HTERT RPE-1 (cell line): Measurements from ENCODE around the gene TAS1R3.

Source experiments
- in situ Hi-C: fragments of 300-500 bp; cut with MboI; formaldehyde crosslinking; loops from 4 replicates; pipeline ENCODE4 v1.14.3; 2020; ENCODE audit warnings: low sequenced_read_pairs

The TAS1R3 gene

DNA sequence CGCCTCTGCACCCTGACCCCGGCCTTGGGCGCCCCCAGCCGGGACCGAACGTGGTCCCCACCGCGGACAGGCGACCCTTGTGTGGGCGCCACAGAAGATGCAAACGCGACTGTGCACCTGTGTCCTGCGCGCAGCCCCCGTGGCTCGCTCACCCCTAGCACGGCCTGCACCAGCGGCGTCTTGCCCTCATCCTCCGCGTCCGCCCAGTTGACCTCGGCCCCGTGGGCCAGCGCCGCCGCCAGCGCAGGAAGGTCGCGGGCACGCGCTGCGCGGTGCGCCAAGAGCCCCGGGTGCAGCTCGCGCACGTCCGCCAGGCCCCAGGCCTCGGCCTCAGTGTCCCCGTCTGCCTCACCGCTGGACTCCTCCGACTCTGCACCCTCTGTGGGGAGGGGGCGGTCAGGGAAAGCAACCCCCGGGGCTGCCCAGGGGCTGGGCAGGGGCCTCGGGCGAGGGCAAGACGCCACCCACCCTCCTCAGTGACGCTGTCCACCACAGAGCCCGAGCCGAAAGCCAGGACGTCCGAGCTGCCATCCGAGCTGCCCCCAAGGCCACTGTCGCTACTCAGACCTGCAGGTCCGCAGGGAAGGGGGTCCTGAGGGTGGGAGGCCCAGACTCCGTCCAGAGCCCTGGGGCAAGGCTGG is 36.7 kb upstream of the TAS1R3 start:
- in situ Hi-C loops: no loop called here

DNA sequence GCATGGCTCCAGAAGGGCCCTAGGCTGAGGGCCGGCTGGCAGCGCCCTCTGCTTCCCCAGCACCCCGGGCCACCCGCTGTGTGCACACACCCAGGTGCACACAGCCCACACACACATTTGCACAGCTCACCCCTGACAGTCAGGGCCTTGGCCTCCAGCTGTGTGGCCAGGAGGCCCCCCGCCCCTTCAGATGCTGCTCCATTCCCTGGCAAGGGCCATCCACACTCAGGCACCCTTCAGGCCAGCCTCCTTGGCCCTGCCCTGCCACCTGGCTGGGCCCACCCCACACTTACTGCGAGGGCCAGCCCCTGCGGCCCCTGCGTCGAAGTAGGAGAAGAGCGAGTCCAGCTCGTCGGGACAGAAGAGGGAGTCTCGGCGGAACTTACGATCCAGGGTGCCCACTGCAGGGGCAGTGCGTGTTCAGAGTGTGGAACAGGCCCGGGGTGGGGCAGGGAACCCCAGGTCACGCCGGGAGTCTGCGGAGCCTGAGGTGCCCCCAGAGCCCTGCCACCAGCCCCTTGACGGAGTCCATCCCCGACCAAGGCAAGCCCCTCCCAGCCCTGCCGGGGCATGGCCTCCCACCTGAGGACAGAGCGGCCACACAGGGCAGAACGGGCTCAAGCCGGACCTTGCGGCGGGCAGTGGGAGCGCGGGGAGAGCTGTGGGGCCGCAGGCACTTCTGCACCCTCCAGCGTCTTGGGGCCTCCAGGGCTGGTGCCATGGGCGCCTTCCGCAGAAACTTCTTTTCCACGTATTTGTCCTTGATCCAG is 35.7 kb upstream of the TAS1R3 start:
- in situ Hi-C loops: no loop called here

- in situ Hi-C loops: no loop called here
These were observed 34.7 kb upstream of the TAS1R3 start for GRCh38 chr1:1296070-1297061.

DNA sequence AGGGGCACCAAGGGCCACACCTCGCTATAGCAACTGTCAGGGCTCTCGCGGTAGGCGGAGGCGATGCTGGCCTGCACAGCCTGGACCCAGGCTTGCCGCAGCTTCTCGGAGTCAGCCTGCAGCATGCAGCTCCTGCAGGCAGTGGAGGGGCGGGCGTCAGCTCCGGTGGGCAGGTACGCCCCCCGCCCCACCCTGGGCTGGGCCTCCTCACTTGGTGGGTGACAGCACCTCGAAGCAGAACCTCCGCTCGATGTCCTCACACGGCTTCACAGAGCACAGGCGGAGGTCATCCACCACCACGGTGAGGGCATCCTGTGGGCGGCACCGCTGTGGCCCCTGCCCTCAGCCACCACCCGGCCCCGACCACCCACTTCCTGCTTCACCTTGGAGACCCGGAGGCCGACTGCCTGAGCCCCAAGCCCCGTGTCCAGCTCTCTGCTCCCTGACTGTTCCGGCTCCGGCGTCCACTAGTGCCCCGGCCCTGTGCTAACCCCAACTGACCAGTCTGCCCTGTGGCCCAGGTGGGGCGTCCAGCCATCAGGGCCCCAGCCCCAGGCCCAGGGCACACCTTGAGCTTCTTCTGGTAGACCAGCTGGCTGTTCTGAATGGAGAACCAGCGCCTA is 33.2 kb upstream of the TAS1R3 start:
- in situ Hi-C loops: no loop called here

- in situ Hi-C loops: no loop called here
These were observed 32.0 kb upstream of the TAS1R3 start for GRCh38 chr1:1298861-1299685.

DNA sequence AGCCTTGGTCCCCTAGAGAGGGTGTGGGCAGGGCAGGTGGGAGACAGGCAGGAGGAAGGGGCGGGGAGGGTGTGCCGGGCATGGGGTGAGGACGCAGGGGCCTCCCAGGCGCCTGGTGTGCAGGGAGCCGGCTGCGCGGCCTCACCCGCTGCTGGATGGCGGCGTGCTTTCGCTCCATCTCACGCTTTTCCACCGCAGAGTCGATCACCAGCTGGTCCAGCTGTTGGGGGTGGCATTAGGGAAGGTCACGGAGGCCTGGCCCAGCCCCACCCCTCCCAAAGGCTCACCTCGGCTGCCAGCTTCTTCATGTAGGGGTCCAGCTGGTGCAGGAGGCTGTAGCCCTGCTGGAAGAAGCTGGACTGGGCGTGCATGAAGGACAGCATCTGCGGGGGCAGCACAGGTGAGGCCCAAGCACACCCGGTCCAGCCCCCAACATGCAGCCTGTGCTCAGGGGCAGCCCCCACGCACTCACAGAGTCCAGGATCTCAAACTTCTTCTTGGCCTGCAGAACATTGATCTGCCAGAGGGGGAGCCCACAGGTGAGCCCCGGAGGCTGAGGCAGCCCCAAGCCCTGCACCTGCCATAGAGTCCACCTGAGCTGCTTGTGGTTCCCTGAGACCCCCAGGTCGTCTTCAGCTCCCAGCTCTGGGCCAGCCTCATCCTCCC is 31.3 kb upstream of the TAS1R3 start:
- in situ Hi-C loops: no loop called here

DNA sequence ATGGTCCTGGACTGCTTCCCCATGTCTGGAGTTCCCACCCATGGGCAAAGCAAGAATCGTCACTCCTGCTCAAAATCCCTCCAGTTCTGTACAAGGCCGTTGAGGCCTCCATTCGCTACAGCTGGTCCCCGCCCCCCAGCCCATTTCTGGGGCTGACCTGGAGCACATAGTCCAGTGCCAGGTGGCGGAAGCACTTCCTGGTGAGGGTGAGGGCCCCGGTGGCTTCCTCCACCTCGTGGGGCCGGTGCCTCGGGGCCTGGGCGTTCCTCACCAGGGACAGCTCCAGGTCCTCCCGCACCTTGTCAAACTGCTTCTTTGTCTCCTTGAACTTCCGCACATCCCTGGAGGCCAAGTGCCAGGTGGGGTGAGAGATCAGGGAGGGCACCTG is 30.7 kb upstream of the TAS1R3 start:
- in situ Hi-C loops: no loop called here

DNA sequence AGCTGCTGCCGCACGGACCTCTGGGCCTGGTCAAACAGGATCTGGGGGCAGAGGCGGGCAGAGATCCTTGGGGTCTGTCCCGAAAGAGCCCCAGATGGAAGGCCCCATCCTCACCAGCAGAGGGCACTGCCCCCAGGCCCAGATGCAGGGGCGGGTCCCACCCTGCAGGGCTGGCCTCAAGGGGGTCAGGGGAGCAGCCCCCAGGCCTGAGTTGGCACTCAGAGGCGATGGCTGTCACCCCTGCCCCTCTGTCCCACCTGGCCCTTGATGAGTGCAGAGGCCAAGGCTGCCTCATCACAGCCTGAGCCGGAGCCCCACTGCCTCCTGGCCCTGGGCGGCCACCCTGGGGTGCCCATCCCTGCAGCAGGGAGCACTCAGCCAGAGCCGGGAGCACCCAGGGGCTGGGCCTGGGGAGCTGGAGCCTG is 29.1 kb upstream of the TAS1R3 start:
- in situ Hi-C loops: no loop called here

GRCh38 chr1:1302951-1303509 is 28.1 kb upstream of the TAS1R3 start:
- in situ Hi-C loops: no loop called here

GRCh38 chr1:1303736-1304135 is 27.3 kb upstream of the TAS1R3 start:
- in situ Hi-C loops: no loop called here

GRCh38 chr1:1304331-1305299 is 26.5 kb upstream of the TAS1R3 start:
- in situ Hi-C loops: no loop called here

GRCh38 chr1:1305300-1306069 is 25.6 kb upstream of the TAS1R3 start:
- in situ Hi-C loops: no loop called here

- in situ Hi-C loops: no loop called here
These were observed 24.9 kb upstream of the TAS1R3 start for GRCh38 chr1:1306070-1306660.

DNA sequence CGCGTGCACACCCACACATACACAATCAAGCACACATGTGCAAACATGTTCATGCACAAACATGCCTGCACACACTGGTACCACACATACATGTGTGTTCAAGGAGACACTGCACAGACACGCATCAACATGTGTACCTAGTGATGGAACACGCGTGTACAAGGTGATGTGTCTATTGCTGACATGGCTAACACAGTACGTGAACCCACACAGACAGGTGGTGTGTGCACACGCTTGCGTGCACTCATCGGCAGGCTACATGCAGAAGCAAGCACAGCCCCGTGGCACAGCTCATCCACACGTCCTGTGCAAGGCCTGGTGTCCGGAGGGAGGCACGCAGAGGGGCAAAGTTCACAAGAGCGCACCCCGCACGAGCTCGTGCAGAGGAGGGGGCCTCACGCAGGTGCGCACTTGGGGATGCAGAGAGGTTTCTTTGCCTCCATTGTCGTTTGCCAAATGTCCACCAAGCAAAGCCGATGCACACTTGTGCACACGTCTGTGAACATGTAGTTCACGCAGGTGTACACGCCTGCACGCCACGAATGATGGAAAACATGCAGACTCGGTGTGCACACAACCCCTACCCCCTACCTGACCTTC is 24.3 kb upstream of the TAS1R3 start:
- in situ Hi-C loops: no loop called here

GRCh38 chr1:1307261-1307922 is 23.7 kb upstream of the TAS1R3 start:
- in situ Hi-C loops: no loop called here
